A673 (cell line): Measurements from ENCODE around the gene PAK5. TPM values are rescaled to one million over a fixed set of nuclear protein-coding genes. Genes with fewer than 3 reads are reported as not detected.

Experiments
- BruUV-seq: library from RNA; stranded (reverse); fragments of 400-500 nt; replicated peaks from 2 replicates; lab custom pipeline; 2021; lab: Mats Ljungman, UMichigan
- CTCF ChIA-PET: fragments of 300-600 bp; sonication (Branson Sonifier 250); formaldehyde crosslinking; loops from one replicate; lab custom pipeline; 2022; ENCODE audit warnings: antibody characterized with exemption; lab: Charles Lee
- POLR2A ChIA-PET: fragments of 300-600 bp; sonication (Branson Sonifier 250); formaldehyde crosslinking; loops from one replicate; lab custom pipeline; 2022; ENCODE audit warnings: antibody characterized with exemption; ENCODE audit not compliant: low non-redundant PET; lab: Charles Lee
- DNase-seq: peaks from one replicate; pipeline ENCODE4 v3.0.0-alpha.2; 2015; ENCODE audit warnings: low spot score
- H3K27ac ChIP-seq: fragments of 200-600 bp; sonication (generic); 2 replicates; pipeline ENCODE4 v1.5.1; 2016; ENCODE audit warnings: mixed run types, low read depth, mild to moderate bottlenecking, mixed read lengths, antibody characterized with exemption, low read length; ENCODE audit not compliant: poor library complexity, severe bottlenecking
- H3K27me3 ChIP-seq: fragments of 200-600 bp; sonication (generic); replicated peaks from 2 replicates; pipeline ENCODE4 v1.6.1; 2017; ENCODE audit warnings: mixed run types, low read depth, mild to moderate bottlenecking, mixed read lengths, antibody characterized with exemption, low read length; ENCODE audit not compliant: insufficient read depth, poor library complexity
- H3K36me3 ChIP-seq: fragments of 200-600 bp; sonication (generic); 2 replicates; pipeline ENCODE4 v1.6.1; 2016; ENCODE audit warnings: mixed run types, mild to moderate bottlenecking, mixed read lengths, antibody characterized with exemption, low read length; ENCODE audit not compliant: insufficient read depth, poor library complexity, severe bottlenecking
- H3K4me1 ChIP-seq: fragments of 200-600 bp; sonication (generic); 2 replicates; pipeline ENCODE4 v1.6.1; 2017; ENCODE audit warnings: mixed run types, mild to moderate bottlenecking, mixed read lengths, antibody characterized with exemption, low read length; ENCODE audit not compliant: insufficient read depth, poor library complexity, severe bottlenecking
- H3K4me3 ChIP-seq: fragments of 200-600 bp; sonication (generic); 2 replicates; pipeline ENCODE4 v1.5.1; 2016; ENCODE audit warnings: low read depth, mixed run types, mild to moderate bottlenecking, mixed read lengths, low read length; ENCODE audit not compliant: poor library complexity, severe bottlenecking
- H3K9me3 ChIP-seq: fragments of 200-600 bp; sonication (generic); 2 replicates; pipeline ENCODE4 v1.6.1; 2016; ENCODE audit warnings: mixed run types, low read depth, mild to moderate bottlenecking, mixed read lengths, antibody characterized with exemption, low read length; ENCODE audit not compliant: poor library complexity, severe bottlenecking
- EZH2 ChIP-seq: fragments of 200-600 bp; sonication (generic); IDR thresholded peaks from 2 replicates; pipeline ENCODE4 v1.6.1; 2017; ENCODE audit warnings: borderline replicate concordance, low read depth, mild to moderate bottlenecking, mixed read lengths, antibody characterized with exemption, low read length; ENCODE audit not compliant: poor library complexity, severe bottlenecking
- intact Hi-C: fragments of 100-400 bp; cut with micrococcal nuclease; formaldehyde crosslinking; loops from one replicate; pipeline ENCODE4 v1.10.0; 2022; ENCODE audit not compliant: unreplicated experiment
- total RNA-seq: library from RNA; stranded (reverse); gene quantifications from 2 replicates; pipeline ENCODE4 v1.2.3, GENCODE V29; 2021
- TF ChIP-seq, protein P1 (sequence below): fragments of 300-800, 200-600 bp; sonication (generic); conservative IDR thresholded peaks from 2 replicates; pipeline ENCODE4 v1.5.1; 2017; ENCODE audit warnings: low read depth, mild to moderate bottlenecking, antibody characterized with exemption, low read length, moderate library complexity, mixed read lengths

PAK5 gene
- total RNA-seq, 1 experiment from 2014 or later = not detected

DNA sequence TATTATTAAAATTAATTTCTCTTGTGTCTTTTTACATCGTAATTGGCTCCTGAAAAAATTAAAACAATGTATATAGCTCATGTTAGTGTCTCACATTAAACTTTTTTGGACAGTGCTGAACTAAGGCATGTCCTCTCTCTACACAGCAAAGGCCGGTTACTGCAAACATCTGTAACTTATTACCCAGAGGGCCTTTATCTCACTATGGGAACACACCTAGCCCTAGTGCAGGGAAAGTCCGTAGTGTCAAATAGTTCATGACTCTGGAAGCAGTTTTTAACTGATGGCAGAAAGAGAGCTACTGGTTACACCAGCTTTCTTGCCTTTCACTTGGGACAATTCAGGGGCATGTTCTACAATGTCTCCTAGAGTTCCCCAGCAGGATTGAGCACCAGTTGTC lies 82.2 kb downstream of the PAK5 start:
- H3K27ac ChIP-seq = no peak overlapping the region
- BruUV-seq = no TSS peak
- no peaks in the 10 kb centered on the region for H3K4me1 ChIP-seq
- TF ChIP-seq EZH2 = no peak
- TF ChIP-seq, protein P1, sequence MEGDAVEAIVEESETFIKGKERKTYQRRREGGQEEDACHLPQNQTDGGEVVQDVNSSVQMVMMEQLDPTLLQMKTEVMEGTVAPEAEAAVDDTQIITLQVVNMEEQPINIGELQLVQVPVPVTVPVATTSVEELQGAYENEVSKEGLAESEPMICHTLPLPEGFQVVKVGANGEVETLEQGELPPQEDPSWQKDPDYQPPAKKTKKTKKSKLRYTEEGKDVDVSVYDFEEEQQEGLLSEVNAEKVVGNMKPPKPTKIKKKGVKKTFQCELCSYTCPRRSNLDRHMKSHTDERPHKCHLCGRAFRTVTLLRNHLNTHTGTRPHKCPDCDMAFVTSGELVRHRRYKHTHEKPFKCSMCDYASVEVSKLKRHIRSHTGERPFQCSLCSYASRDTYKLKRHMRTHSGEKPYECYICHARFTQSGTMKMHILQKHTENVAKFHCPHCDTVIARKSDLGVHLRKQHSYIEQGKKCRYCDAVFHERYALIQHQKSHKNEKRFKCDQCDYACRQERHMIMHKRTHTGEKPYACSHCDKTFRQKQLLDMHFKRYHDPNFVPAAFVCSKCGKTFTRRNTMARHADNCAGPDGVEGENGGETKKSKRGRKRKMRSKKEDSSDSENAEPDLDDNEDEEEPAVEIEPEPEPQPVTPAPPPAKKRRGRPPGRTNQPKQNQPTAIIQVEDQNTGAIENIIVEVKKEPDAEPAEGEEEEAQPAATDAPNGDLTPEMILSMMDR = no peak
- POLR2A ChIA-PET = no interaction called here
- intact Hi-C loops = no loop called here
- no peaks in the 10 kb centered on the region for H3K36me3 ChIP-seq
- CTCF ChIA-PET = no interaction called here
- peaks cover 26% of the 10 kb centered on the region for H3K27me3 ChIP-seq
- no peak overlapping the region for H3K4me3 ChIP-seq
- H3K9me3 ChIP-seq = no peaks in the 10 kb centered on the region
- DNase-seq = no peak

DNA sequence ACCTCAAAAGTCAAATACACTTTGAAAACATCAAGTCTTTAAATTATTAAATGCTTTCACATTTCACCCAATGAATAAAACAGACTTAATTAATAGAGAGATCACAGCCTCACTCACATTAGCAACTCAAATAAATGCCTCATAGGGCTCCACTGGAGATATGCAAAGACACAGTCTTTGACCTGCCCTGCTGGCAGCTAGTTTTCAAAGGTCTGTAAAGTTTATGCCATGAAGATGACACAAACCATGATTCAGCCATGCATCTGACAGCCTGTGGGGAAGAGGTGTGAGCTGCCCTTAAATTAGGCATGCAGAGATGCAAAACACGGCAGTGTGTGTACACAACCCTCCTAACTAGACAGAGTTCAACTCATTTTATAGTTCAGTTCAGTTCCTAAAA lies 83.6 kb downstream of the PAK5 start:
- Histone ChIP-seq H3K27ac (no peak overlapping the region), H3K27me3 (peaks cover 26% of the 10 kb centered on the region), H3K36me3 (no peaks in the 10 kb centered on the region), H3K9me3 (no peaks in the 10 kb centered on the region), H3K4me3 (no peak overlapping the region), H3K4me1 (no peaks in the 10 kb centered on the region)
- no TSS peak for BruUV-seq
- POLR2A ChIA-PET = no interaction called here
- intact Hi-C loops = no loop called here
- no peak for TF ChIP-seq EZH2
- TF ChIP-seq, protein P1 = no peak
- no peak for DNase-seq
- CTCF ChIA-PET = no interaction called here

DNA sequence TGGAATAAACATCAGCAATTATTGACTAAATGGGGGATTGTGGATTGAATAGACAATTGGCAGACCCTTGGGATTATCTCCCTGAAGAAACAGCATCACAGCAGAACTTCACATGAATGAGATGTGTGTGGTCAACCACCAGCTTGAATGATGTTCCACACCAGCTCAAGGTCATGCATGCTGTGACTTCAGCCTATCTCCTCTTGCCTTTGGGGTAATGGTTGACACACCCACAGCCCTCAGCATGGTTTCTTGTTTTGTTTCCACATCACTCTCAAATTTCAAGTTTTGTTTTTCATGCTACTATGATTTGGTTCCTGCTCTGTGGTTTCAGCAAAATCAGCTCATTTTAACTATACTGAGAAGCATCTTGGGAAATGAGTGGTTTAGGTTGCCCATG lies 94.3 kb downstream of the PAK5 start:
- no peak for DNase-seq
- Histone ChIP-seq H3K27ac (no peak overlapping the region), H3K9me3 (no peaks in the 10 kb centered on the region), H3K4me3 (no peak overlapping the region), H3K27me3 (peaks cover 13% of the 10 kb centered on the region), H3K4me1 (no peaks in the 10 kb centered on the region), H3K36me3 (no peaks in the 10 kb centered on the region)
- ChIA-PET POLR2A (no interaction called here), CTCF (no interaction called here)
- intact Hi-C loops = no loop called here
- TF ChIP-seq, protein P1 = no peak
- no peak for TF ChIP-seq EZH2
- no TSS peak for BruUV-seq
